A673 (cell line): ENCODE results near the gene DAPK1. TPM values are rescaled to one million over a fixed set of nuclear protein-coding genes. Genes with fewer than 3 reads are reported as not detected.

Experiments used
- BruUV-seq: library from RNA; stranded (reverse); fragments of 400-500 nt; replicated peaks from 2 replicates; lab custom pipeline; 2021; lab: Mats Ljungman, UMichigan
- CTCF ChIA-PET: fragments of 300-600 bp; sonication (Branson Sonifier 250); formaldehyde crosslinking; loops from one replicate; lab custom pipeline; 2022; ENCODE audit warnings: antibody characterized with exemption; lab: Charles Lee
- POLR2A ChIA-PET: fragments of 300-600 bp; sonication (Branson Sonifier 250); formaldehyde crosslinking; loops from one replicate; lab custom pipeline; 2022; ENCODE audit warnings: antibody characterized with exemption; ENCODE audit not compliant: low non-redundant PET; lab: Charles Lee
- DNase-seq: peaks from one replicate; pipeline ENCODE4 v3.0.0-alpha.2; 2015; ENCODE audit warnings: low spot score
- H3K27ac ChIP-seq: fragments of 200-600 bp; sonication (generic); 2 replicates; pipeline ENCODE4 v1.5.1; 2016; ENCODE audit warnings: mixed run types, low read depth, mild to moderate bottlenecking, mixed read lengths, antibody characterized with exemption, low read length; ENCODE audit not compliant: poor library complexity, severe bottlenecking
- H3K27me3 ChIP-seq: fragments of 200-600 bp; sonication (generic); replicated peaks from 2 replicates; pipeline ENCODE4 v1.6.1; 2017; ENCODE audit warnings: mixed run types, low read depth, mild to moderate bottlenecking, mixed read lengths, antibody characterized with exemption, low read length; ENCODE audit not compliant: insufficient read depth, poor library complexity
- H3K36me3 ChIP-seq: fragments of 200-600 bp; sonication (generic); 2 replicates; pipeline ENCODE4 v1.6.1; 2016; ENCODE audit warnings: mixed run types, mild to moderate bottlenecking, mixed read lengths, antibody characterized with exemption, low read length; ENCODE audit not compliant: insufficient read depth, poor library complexity, severe bottlenecking
- H3K4me1 ChIP-seq: fragments of 200-600 bp; sonication (generic); 2 replicates; pipeline ENCODE4 v1.6.1; 2017; ENCODE audit warnings: mixed run types, mild to moderate bottlenecking, mixed read lengths, antibody characterized with exemption, low read length; ENCODE audit not compliant: insufficient read depth, poor library complexity, severe bottlenecking
- H3K4me3 ChIP-seq: fragments of 200-600 bp; sonication (generic); 2 replicates; pipeline ENCODE4 v1.5.1; 2016; ENCODE audit warnings: low read depth, mixed run types, mild to moderate bottlenecking, mixed read lengths, low read length; ENCODE audit not compliant: poor library complexity, severe bottlenecking
- H3K9me3 ChIP-seq: fragments of 200-600 bp; sonication (generic); 2 replicates; pipeline ENCODE4 v1.6.1; 2016; ENCODE audit warnings: mixed run types, low read depth, mild to moderate bottlenecking, mixed read lengths, antibody characterized with exemption, low read length; ENCODE audit not compliant: poor library complexity, severe bottlenecking
- EZH2 ChIP-seq: fragments of 200-600 bp; sonication (generic); IDR thresholded peaks from 2 replicates; pipeline ENCODE4 v1.6.1; 2017; ENCODE audit warnings: borderline replicate concordance, low read depth, mild to moderate bottlenecking, mixed read lengths, antibody characterized with exemption, low read length; ENCODE audit not compliant: poor library complexity, severe bottlenecking
- intact Hi-C: fragments of 100-400 bp; cut with micrococcal nuclease; formaldehyde crosslinking; loops from one replicate; pipeline ENCODE4 v1.10.0; 2022; ENCODE audit not compliant: unreplicated experiment
- total RNA-seq: library from RNA; stranded (reverse); gene quantifications from 2 replicates; pipeline ENCODE4 v1.2.3, GENCODE V29; 2021
- TF ChIP-seq, protein P1 (sequence below): fragments of 300-800, 200-600 bp; sonication (generic); conservative IDR thresholded peaks from 2 replicates; pipeline ENCODE4 v1.5.1; 2017; ENCODE audit warnings: low read depth, mild to moderate bottlenecking, antibody characterized with exemption, low read length, moderate library complexity, mixed read lengths

The DAPK1 gene
- total RNA-seq, 1 experiment from 2014 or later, result 380 TPM

DNA sequence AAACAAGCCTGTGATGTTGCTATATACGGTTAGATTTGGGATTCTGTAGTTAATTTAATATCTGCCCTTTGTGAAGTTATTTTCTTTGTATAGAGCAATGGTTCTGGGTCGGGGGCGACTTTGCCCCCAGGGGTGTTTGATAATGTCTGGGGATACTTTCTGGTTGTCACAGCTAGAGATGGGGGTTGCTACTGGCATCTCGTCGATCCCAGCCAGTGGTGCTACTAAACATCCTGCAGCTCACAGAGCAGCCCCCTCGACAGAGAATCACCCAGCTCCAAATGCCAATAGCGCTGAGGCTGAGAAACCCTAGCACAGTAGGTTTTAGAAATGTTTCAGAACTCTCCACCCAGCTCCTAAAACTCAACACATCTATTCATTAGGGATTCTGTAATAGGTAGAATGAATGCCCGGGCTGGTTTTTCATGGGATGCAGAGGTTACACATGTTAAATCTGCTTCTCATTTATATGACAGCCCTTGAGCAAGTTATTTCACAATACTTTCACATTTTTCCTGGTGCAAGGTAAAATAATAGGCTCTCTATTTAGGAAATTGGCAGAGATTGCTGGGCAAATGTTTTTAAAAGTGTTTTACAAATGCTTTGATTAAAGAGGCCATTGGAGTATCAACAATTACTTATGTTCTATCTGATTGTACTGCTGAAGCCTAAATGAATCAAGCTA lies 153.1 kb downstream of the DAPK1 start:
- POLR2A ChIA-PET, result no interaction called here
- H3K27ac ChIP-seq, result no peak overlapping the region
- TF ChIP-seq, protein P1, sequence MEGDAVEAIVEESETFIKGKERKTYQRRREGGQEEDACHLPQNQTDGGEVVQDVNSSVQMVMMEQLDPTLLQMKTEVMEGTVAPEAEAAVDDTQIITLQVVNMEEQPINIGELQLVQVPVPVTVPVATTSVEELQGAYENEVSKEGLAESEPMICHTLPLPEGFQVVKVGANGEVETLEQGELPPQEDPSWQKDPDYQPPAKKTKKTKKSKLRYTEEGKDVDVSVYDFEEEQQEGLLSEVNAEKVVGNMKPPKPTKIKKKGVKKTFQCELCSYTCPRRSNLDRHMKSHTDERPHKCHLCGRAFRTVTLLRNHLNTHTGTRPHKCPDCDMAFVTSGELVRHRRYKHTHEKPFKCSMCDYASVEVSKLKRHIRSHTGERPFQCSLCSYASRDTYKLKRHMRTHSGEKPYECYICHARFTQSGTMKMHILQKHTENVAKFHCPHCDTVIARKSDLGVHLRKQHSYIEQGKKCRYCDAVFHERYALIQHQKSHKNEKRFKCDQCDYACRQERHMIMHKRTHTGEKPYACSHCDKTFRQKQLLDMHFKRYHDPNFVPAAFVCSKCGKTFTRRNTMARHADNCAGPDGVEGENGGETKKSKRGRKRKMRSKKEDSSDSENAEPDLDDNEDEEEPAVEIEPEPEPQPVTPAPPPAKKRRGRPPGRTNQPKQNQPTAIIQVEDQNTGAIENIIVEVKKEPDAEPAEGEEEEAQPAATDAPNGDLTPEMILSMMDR, result no peak
- no peak for TF ChIP-seq EZH2
- H3K9me3 ChIP-seq, result no peaks in the 10 kb centered on the region
- DNase-seq, result no peak
- BruUV-seq, result no TSS peak
- intact Hi-C loops, result no loop called here
- peaks cover 87% of the 10 kb centered on the region for H3K36me3 ChIP-seq
- no peak overlapping the region for H3K4me3 ChIP-seq
- H3K4me1 ChIP-seq, result no peaks in the 10 kb centered on the region
- CTCF ChIA-PET, result no interaction called here
- H3K27me3 ChIP-seq, result no peaks in the 10 kb centered on the region

DNA sequence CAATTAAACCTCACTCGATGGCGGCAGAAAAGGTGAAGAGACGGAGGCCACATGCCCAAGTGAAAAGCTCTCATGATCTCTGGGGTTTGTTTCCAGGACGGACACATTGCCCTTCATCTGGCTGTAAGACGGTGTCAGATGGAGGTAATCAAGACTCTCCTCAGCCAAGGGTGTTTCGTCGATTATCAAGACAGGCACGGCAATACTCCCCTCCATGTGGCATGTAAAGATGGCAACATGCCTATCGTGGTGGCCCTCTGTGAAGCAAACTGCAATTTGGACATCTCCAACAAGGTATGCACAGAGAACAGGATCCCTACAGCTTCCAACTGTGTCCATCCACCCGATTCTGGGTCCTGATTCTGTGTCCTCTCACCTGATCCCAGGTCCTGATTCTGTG lies 153.8 kb downstream of the DAPK1 start:
- ChIA-PET CTCF (no interaction called here), POLR2A (no interaction called here)
- intact Hi-C loops, result no loop called here
- no peak for DNase-seq
- H3K4me3 ChIP-seq, result no peak overlapping the region
- no TSS peak for BruUV-seq
- no peaks in the 10 kb centered on the region for H3K9me3 ChIP-seq
- H3K27me3 ChIP-seq, result no peaks in the 10 kb centered on the region
- TF ChIP-seq, protein P1, result no peak
- TF ChIP-seq EZH2, result no peak
- no peaks in the 10 kb centered on the region for H3K4me1 ChIP-seq
- no peak overlapping the region for H3K27ac ChIP-seq
- peaks cover 87% of the 10 kb centered on the region for H3K36me3 ChIP-seq

DNA sequence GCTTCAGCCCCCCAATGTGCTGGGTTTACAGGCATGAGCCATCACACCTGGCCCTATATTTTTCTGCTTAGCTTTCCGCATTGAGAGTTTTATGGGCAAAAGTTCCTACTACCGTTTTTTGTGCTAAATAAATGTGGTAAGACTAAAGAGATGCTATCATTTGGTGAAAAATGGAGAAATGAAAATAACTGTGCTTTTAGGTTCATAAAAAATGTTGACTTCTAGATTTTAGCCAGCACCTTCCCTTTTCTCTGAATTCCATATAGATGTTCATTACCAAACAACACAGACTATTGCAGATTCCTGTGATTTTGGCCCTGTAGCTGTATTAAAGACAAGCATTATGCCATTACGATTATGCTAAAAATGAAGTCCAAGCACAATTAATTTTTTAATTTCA lies 156.3 kb downstream of the DAPK1 start:
- no peaks in the 10 kb centered on the region for H3K27me3 ChIP-seq
- CTCF ChIA-PET, result no interaction called here
- DNase-seq, result no peak
- intact Hi-C loops, result no loop called here
- H3K9me3 ChIP-seq, result no peaks in the 10 kb centered on the region
- no peak for TF ChIP-seq EZH2
- TF ChIP-seq, protein P1, result no peak
- no TSS peak for BruUV-seq
- POLR2A ChIA-PET, result no interaction called here
- H3K4me3 ChIP-seq, result no peak overlapping the region
- H3K27ac ChIP-seq, result no peak overlapping the region
- H3K4me1 ChIP-seq, result no peaks in the 10 kb centered on the region
- peaks cover 87% of the 10 kb centered on the region for H3K36me3 ChIP-seq
